RWPE1 (cell line): ENCODE measurements around the gene ADRM1.
A peak's percentile ranks its signal among the peaks of the same experiment; 100 is the strongest.

Source experiments
- CTCF ChIA-PET: fragments of 350-600 bp; sonication (Branson Sonifier 250); formaldehyde crosslinking; extraction: SDS; loops from one replicate; lab custom pipeline; 2021; lab: Yijun Ruan, JAX
- POLR2A ChIA-PET: fragments of 400-600 bp; formaldehyde crosslinking; extraction: SDS; loops from one replicate; lab custom pipeline; 2020; ENCODE audit warnings: antibody characterized with exemption; ENCODE audit not compliant: low non-redundant PET; lab: Yijun Ruan, JAX
- DNase-seq: peaks from one replicate; pipeline ENCODE4 v3.0.0; 2012; ENCODE audit warnings: low spot score
- H3K27ac ChIP-seq: fragments of 450-650 bp; 2 replicates; pipeline ENCODE4 v1.5.1; 2017
- TF ChIP-seq, protein P1 (sequence below): fragments of 450-650 bp; conservative IDR thresholded peaks from 2 replicates; pipeline ENCODE4 v1.5.1; 2017; ENCODE audit warnings: low read depth, mild to moderate bottlenecking

Gene ADRM1

GRCh38 chr20:62307226-62308101 lies 4.7 kb downstream of the ADRM1 start:
- H3K27ac ChIP-seq = peak overlapping the region; percentile 96
- ChIA-PET POLR2A (interaction anchor here (0.6 to 3.9 kb wide), 5 partner anchors 9 to 252 kb away, joined by 3 to 16 read pairs (median 4); partner anchors contain the start of gene LAMA5), CTCF (interaction anchor here (0.6 to 3.0 kb wide), 11 partner anchors 8 to 119 kb away, joined by 3 to 14 read pairs (median 5); no protein-coding TSS in a partner anchor)
- no peak for DNase-seq
- TF ChIP-seq, protein P1, sequence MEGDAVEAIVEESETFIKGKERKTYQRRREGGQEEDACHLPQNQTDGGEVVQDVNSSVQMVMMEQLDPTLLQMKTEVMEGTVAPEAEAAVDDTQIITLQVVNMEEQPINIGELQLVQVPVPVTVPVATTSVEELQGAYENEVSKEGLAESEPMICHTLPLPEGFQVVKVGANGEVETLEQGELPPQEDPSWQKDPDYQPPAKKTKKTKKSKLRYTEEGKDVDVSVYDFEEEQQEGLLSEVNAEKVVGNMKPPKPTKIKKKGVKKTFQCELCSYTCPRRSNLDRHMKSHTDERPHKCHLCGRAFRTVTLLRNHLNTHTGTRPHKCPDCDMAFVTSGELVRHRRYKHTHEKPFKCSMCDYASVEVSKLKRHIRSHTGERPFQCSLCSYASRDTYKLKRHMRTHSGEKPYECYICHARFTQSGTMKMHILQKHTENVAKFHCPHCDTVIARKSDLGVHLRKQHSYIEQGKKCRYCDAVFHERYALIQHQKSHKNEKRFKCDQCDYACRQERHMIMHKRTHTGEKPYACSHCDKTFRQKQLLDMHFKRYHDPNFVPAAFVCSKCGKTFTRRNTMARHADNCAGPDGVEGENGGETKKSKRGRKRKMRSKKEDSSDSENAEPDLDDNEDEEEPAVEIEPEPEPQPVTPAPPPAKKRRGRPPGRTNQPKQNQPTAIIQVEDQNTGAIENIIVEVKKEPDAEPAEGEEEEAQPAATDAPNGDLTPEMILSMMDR = no peak

DNA sequence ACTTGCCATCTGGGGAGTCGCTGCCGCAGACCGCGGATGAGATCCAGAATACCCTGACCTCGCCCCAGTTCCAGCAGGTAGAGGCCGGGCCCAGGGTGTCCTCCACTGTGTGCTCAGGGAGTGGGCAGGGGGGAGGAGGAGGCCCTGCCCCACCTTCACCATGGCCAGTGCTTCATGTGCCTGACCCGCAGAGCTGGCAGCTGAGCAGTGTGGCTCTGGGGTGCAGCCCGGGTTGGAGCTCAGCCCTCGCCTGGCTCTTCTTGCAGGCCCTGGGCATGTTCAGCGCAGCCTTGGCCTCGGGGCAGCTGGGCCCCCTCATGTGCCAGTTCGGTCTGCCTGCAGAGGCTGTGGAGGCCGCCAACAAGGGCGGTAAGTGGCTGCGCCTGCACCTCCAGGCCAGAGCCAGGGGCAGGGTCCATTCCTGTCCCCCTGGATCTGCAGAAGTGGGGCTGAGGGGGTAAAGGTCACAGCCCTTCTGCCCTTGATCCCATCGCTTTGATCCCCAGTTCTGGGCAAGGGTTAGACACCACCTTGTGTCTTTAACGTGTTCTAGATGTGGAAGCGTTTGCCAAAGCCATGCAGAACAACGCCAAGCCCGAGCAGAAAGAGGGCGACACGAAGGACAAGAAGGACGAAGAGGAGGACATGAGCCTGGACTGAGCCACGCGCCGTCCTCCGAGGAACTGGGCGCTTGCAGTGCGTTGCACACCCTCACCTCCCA lies 5.5 kb downstream of the ADRM1 start:
- ChIA-PET CTCF (interaction anchor here (0.6 to 2.6 kb wide), 6 partner anchors 48 to 118 kb away, joined by 3 to 12 read pairs (median 5); no protein-coding TSS in a partner anchor), POLR2A (interaction anchor here (0.6 to 3.9 kb wide), 2 partner anchors 57 to 251 kb away, joined by 3 to 16 read pairs; partner anchors contain the start of gene LAMA5)
- TF ChIP-seq, protein P1 = no peak
- DNase-seq = no peak
- peak overlapping the region; percentile 96 for H3K27ac ChIP-seq

- peak overlapping the region; percentile 96 for H3K27ac ChIP-seq
- ChIA-PET CTCF (interaction anchor here (0.6 to 2.6 kb wide), 2 partner anchors 73 to 81 kb away, joined by 3 to 12 read pairs; no protein-coding TSS in a partner anchor), POLR2A (no interaction called here)
- DNase-seq = no peak
- TF ChIP-seq, protein P1 = no peak
Observed at GRCh38 chr20:62309198-62309944, 6.6 kb downstream of the ADRM1 start.

- ChIA-PET POLR2A (no interaction called here), CTCF (interaction anchor here (0.6 to 2.6 kb wide), 3 partner anchors 22 to 80 kb away, joined by 3 to 12 read pairs (median 3); no protein-coding TSS in a partner anchor)
- peak overlapping the region; percentile 96 for H3K27ac ChIP-seq
- DNase-seq = no peak
- TF ChIP-seq, protein P1 = no peak
Observed at GRCh38 chr20:62309947-62310756, 7.4 kb downstream of the ADRM1 start.

DNA sequence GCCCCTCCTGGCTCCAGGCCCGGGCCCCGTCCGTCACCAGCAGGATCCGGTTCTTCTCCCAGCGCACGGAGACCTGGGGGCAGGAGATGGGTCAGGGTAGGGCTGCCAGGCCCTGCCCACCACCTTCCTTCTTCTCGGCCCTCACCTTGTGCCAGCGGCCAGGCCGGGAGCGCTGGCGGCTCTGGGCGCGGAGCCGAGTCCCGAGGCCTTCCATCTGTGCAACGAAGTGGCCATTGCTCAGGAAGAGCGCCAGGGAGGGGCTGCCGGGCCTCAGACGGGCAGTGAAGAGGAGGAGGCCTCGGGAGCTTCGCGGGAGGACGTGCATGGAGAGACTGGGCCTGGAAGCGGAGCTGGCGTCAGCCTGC lies 7.9 kb downstream of the ADRM1 start:
- peak overlapping the region; percentile 96 for H3K27ac ChIP-seq
- POLR2A ChIA-PET = no interaction called here
- TF ChIP-seq, protein P1 = no peak
- no peak for DNase-seq
- CTCF ChIA-PET = interaction anchor here (0.9 kb wide), 1 partner anchor 22 kb away, joined by 3 read pairs; no protein-coding TSS in a partner anchor
